Tibial nerve (tissue), 4 donors: ENCODE data around the gene TRABD2A. TPM values are rescaled to one million over a fixed set of nuclear protein-coding genes. Genes with fewer than 3 reads are reported as not detected.

Source experiments
- DNase-seq, 2 donors: peaks; one replicate each; pipeline ENCODE4 v3.0.0-alpha.2; 2019; ENCODE audit warnings: low spot score in 2 of 2
- H3K27ac ChIP-seq, 4 donors: fragments of 200-600 bp; sonication (generic) in 3 of 4; one replicate each; pipeline ENCODE4 v1.5.1; 2017 to 2019; ENCODE audit warnings: mild to moderate bottlenecking in 1 of 4
- H3K27me3 ChIP-seq, 2 donors: fragments of 200-600 bp; sonication (generic) in 1 of 2; one replicate each; pipeline versions ENCODE4 v1.5.1 to v1.6.0; 2017 to 2019
- H3K36me3 ChIP-seq, 3 donors: fragments of 200-600 bp; sonication (generic); one replicate each; pipeline ENCODE4 v1.5.1; 2018 to 2019
- H3K4me1 ChIP-seq, 4 donors: fragments of 200-600 bp; sonication (generic) in 3 of 4; one replicate each; pipeline ENCODE4 v1.5.1; 2017 to 2019
- H3K4me3 ChIP-seq, 4 donors: fragments of 200-600 bp; sonication (generic) in 3 of 4; one replicate each; pipeline ENCODE4 v1.5.1; 2017 to 2019; ENCODE audit warnings: mild to moderate bottlenecking in 1 of 4, moderate library complexity in 1 of 4
- H3K9me3 ChIP-seq, 4 donors: fragments of 200-600 bp; sonication (generic) in 3 of 4; one replicate each; pipeline ENCODE4 v1.5.1; 2017 to 2019
- CTCF ChIP-seq, 5 experiments: fragments of 200-600 bp in 3 of 5; fragments of 450-650 bp in 2 of 5; sonication (generic) in 3 of 5; IDR thresholded peaks; one replicate each; pipeline ENCODE4 v1.5.1; 2016 to 2019; ENCODE audit warnings: antibody characterized with exemption in 5 of 5, mild to moderate bottlenecking in 3 of 5, moderate library complexity in 2 of 5
- EP300 ChIP-seq, 2 donors: sonication (generic); formaldehyde crosslinking; IDR thresholded peaks; one replicate each; pipeline ENCODE4 v1.6.1; 2017; ENCODE audit warnings: antibody characterized with exemption in 2 of 2, mild to moderate bottlenecking in 1 of 2
- POLR2A ChIP-seq, 2 donors: fragments of 450-650 bp; IDR thresholded peaks; one replicate each; pipeline ENCODE4 v1.6.1; 2017; ENCODE audit warnings: antibody characterized with exemption in 2 of 2, mild to moderate bottlenecking in 2 of 2, moderate library complexity in 2 of 2
- WGBS, 2 donors: methylation state at CpG; one replicate each; pipeline ENCODE4 v1.1.5; 2018; 5-methylcytosine and 5-hydroxymethylcytosine counted together
- total RNA-seq, 4 donors: library from RNA; depleted of rRNA; stranded (reverse); fragments of >200 nt; gene quantifications; one replicate each; pipeline ENCODE4 v1.1.0, GENCODE V29; 2016

TRABD2A gene
- total RNA-seq, 4 donors from 2014 or later = 0.98 to 6.3 (median 1.7) TPM; not detected in 1

- no peak overlapping the region for H3K27ac ChIP-seq
- TF ChIP-seq POLR2A (IDR thresholded peaks at IDR 0.05) = no peak
- no peak for TF ChIP-seq EP300 (IDR thresholded peaks at IDR 0.05)
- TF ChIP-seq CTCF (IDR thresholded peaks at IDR 0.05) = no peak
- DNase-seq = no peak
- no peaks in the 10 kb centered on the region for H3K36me3 ChIP-seq
- 54 to 63% methylated on average over 3 of the region's 3 CpGs for WGBS, 2 donors
- H3K9me3 ChIP-seq = peaks cover 0 to 4% (median 0%) of the 10 kb centered on the region in 4 donors
- H3K27me3 ChIP-seq = no peaks in the 10 kb centered on the region
- H3K4me1 ChIP-seq = no peaks in the 10 kb centered on the region
- no peak overlapping the region for H3K4me3 ChIP-seq
These were observed 22.8 kb downstream of the TRABD2A start for GRCh38 chr2:84858123-84858522.

GRCh38 chr2:84857566-84857965, 23.3 kb downstream of the TRABD2A start:
- TF ChIP-seq CTCF (IDR thresholded peaks at IDR 0.05) (no peak), POLR2A (IDR thresholded peaks at IDR 0.05) (no peak), EP300 (IDR thresholded peaks at IDR 0.05) (no peak)
- Histone ChIP-seq H3K9me3 (peaks cover 0 to 4% (median 0%) of the 10 kb centered on the region in 4 donors), H3K4me3 (no peak overlapping the region), H3K27me3 (no peaks in the 10 kb centered on the region), H3K4me1 (no peaks in the 10 kb centered on the region), H3K36me3 (no peaks in the 10 kb centered on the region), H3K27ac (no peak overlapping the region)
- WGBS, 2 donors = 92 to 97% methylated on average over 5 of the region's 5 CpGs
- DNase-seq = no peak

GRCh38 chr2:84856787-84857186, 24.1 kb downstream of the TRABD2A start:
- Histone ChIP-seq H3K27me3 (no peaks in the 10 kb centered on the region), H3K27ac (no peak overlapping the region), H3K9me3 (peaks cover 0 to 4% (median 0%) of the 10 kb centered on the region in 4 donors), H3K4me3 (no peak overlapping the region), H3K4me1 (no peaks in the 10 kb centered on the region), H3K36me3 (no peaks in the 10 kb centered on the region)
- TF ChIP-seq POLR2A (IDR thresholded peaks at IDR 0.05) (no peak), EP300 (IDR thresholded peaks at IDR 0.05) (no peak), CTCF (IDR thresholded peaks at IDR 0.05) (no peak)
- 70 to 74% methylated on average over 6 of the region's 6 CpGs for WGBS, 2 donors
- no peak for DNase-seq

- 19 to 33% methylated on average over 11 of the region's 11 CpGs for WGBS, 2 donors
- Histone ChIP-seq H3K27me3 (no peaks in the 10 kb centered on the region), H3K27ac (no peak overlapping the region)
These were observed 25.2 kb downstream of the TRABD2A start for GRCh38 chr2:84855731-84856130.

GRCh38 chr2:84854850-84855249, 26.0 kb downstream of the TRABD2A start:
- peaks cover 0 to 4% (median 0%) of the 10 kb centered on the region in 4 donors for H3K9me3 ChIP-seq
- no peaks in the 10 kb centered on the region for H3K4me1 ChIP-seq
- no peak overlapping the region for H3K27ac ChIP-seq
- 70 to 71% methylated on average over 4 of the region's 4 CpGs for WGBS, 2 donors
- H3K4me3 ChIP-seq = no peak overlapping the region
- no peaks in the 10 kb centered on the region for H3K36me3 ChIP-seq
- H3K27me3 ChIP-seq = no peaks in the 10 kb centered on the region
- DNase-seq = no peak
- TF ChIP-seq EP300 (IDR thresholded peaks at IDR 0.05) (no peak), POLR2A (IDR thresholded peaks at IDR 0.05) (no peak), CTCF (IDR thresholded peaks at IDR 0.05) (no peak)

More at GRCh38 chr2:84855731-84856130, 25.2 kb downstream of the TRABD2A start:
- Histone ChIP-seq H3K4me3 (no peak overlapping the region), H3K4me1 (no peaks in the 10 kb centered on the region), H3K36me3 (no peaks in the 10 kb centered on the region), H3K9me3 (peaks cover 0 to 4% (median 0%) of the 10 kb centered on the region in 4 donors)
- TF ChIP-seq CTCF (IDR thresholded peaks at IDR 0.05) (no peak), POLR2A (IDR thresholded peaks at IDR 0.05) (no peak), EP300 (IDR thresholded peaks at IDR 0.05) (no peak)
- DNase-seq = no peak
